HG03432 (cell line): ENCODE results near the gene SETD1B.
A peak's percentile ranks its signal among the peaks of the same experiment; 100 is the strongest.

Experiments
- ATAC-seq: cut with Tn5 transposase; IDR thresholded peaks from one replicate; pipeline ENCODE4 v1.9.1; 2021; ENCODE audit warnings: mild to moderate bottlenecking, moderate library complexity; ENCODE audit not compliant: unreplicated experiment

Gene SETD1B

DNA sequence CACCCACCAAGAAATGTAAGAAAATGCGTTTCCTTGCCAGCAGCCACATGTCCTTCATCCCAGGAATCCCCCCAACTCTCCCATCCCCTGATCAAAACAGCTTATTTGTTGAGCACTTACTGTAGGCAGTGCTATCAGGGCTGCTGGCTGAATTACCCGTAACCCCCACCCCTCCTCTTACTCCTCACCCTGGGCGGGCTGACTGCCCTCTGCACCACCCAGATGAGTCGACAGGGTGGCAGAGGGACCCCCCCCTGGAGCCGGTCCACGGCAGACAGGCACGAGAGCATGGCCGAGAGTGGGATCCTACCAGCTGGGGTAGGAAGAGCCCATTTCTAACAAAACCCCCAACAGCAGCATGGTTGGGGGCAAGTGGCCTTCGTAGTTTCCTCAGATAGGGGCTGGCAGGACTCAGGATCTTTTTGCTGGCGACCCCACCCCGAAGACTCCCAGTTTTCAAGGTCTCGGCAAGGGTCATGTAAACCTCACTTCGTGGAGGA is 9.2 kb upstream of the SETD1B start:
- peak; percentile 0 for ATAC-seq

DNA sequence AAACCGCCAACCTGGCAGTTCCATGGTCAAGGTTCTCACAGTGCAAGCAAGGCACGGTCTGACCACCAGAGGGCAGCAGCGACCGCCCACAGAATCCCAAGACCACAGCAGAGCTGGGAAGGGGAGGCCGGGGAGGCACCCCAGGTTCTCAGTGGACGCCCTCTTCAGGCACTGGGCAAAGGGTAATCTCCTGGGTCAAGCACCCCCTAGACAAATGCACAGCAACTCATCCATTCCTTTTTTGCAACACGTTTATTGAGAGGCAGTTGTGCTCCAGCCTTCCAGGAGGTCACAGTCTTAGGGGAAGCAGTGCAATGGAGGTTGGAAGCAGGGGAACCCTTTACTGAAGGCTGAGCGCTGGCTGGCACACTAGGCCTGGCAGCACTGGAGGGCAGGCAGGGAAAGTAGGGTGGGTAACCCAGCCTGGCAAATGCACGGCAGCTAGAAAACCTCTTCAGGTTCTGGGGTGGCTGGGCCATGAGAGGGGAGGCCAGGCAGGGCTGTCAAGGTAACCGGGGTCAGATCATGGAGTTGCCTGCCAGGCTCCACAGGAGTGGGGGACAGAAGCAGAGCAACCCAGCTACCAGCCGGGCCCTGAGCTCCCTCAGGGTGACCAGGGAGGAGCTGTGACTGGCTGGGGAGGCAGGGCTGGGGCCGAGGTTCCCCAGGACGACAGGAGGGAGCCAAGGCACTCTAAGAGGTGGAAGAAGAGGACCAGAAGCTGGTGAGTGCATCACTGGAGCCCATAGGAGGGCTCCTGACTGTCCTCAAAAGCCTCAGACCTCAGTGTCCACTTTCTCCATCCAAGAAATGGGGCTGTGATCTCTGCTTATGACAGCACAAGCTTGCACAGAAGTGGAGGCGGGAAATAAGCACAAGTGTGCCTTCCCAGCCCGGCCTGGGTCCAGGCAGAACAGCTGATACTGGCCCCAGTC is 8.5 kb upstream of the SETD1B start:
- ATAC-seq = peak; percentile 12

DNA sequence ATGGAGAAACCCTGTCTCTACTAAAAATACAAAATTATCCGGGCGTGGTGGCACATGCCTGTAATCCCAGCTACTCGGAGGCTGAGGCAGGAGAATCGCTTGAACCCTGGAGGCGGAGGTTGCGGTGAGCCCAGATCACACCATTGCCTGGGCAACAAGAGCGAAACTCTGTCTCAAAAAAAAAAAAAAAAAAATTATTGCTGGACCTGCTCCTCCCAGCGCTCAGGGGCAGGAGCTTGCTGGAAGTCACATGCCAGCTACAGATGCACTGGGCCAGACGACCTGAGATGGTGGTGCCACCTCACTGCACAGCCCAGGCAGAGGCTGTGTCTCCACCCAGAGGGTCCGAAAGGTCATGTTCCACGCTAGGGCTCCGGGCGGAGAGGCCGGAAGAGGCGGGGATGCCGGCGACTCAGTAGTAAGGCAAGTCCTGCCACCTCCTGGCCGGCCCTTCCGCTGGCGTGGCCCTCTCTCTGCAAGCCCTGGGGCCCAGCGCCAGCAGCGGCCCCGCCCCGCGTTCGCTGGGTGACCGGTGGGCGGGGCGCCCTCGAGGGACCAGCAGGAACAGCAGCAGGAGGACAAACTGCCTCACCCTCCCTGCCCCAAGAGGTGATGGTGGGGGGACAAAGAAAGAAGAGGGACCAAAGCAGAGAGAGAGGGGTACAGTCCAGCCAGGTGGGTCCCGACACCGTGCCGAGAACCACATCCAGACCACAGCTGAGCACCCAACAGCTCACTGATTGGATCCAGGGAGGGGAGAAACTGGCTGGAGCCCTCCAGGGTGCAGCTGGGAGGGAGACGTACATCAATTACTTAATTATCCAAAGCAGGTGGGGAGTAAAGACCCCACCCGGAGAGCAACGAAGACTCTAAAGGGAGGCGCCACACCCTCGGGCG is 6.7 kb upstream of the SETD1B start:
- ATAC-seq = no peak

DNA sequence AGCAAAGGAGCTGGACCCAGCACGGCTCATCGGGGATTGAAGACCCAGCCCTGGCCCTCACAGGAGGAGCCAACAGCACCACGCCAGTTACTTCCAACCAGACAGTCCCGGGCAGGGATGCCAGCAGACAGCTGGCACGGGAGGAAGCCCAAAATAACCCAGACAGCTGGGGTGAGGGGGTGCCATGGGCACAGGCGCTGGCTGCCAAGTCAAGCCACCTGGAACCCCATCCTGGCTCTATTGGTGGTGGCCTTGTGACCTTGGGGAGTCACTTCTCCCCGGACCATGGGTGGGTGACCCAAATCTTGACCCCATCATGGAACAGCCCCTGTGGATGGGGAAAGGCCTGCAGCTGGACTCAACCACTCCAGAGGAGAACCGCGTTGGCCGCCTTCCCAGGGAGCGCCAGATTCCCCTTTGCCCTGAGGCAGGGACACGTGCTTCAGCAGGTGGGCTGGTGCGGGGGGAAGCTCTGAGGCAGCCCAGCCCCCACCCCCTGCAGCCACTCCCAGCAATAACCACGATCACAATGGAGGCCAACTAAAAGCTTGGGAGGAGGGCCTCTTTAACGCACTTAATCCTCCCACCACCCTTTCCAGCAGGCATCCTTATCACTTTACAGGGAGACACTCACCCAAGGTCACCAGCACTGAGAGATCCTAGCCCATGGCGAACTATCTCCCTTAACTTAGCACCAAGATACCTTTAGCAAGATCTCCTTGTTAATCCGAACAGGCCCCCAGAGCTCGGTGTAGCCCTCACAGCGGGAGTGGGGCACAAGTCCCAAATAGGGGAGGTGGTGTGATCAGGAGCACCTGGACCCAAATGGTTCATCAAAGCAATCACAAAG is 5.6 kb upstream of the SETD1B start:
- ATAC-seq = no peak

DNA sequence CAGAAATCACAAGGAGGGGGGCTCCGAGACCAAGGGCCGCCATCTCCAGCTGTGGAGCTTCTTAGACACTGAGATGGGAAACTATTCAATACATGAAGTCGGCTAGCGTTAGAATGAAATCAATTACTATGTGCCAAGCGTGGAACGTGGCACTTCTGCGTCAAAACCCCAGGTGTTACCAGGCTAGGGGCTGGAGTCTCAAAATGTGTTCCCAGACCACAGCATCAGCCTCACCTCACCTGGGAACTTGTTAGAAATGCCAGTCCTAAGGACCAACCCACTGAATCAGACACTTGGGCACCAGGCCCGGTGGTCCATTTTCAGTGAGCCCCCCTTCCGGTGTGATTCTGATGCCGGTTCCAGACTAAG is 5.0 kb upstream of the SETD1B start:
- no peak for ATAC-seq

DNA sequence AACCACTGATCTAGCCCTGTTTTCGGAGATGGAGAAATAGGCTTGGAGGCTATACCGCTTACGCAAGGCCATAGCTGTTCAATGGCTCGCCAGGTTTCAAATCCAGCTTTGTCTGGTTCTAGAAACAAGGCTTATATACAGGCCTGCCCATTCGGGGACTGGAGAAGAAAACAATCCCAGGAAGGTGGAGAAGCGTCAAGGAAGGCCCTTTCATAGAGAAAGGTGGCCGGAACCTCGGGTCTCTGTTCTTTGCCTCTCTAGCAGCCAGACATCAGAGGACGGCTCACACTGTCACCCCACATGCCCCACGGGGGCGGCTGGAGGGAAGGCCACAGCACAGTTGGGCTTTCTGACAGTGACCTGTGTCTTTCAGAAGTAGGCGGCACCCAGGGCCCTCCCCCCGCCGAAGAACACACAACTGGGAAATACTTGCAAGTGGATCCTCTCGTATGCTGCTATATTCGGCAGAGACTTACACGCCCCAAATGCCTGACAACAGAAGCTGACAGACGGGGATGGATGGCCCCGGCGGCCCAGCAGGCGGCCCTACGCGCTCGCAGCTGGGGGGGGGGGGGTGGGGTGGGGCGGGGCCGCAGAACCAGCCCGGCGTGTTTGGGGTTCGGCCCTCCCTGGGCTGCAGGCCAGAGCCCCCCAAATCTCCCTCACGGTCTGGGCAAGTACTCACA is 4.5 kb upstream of the SETD1B start:
- ATAC-seq = no peak

DNA sequence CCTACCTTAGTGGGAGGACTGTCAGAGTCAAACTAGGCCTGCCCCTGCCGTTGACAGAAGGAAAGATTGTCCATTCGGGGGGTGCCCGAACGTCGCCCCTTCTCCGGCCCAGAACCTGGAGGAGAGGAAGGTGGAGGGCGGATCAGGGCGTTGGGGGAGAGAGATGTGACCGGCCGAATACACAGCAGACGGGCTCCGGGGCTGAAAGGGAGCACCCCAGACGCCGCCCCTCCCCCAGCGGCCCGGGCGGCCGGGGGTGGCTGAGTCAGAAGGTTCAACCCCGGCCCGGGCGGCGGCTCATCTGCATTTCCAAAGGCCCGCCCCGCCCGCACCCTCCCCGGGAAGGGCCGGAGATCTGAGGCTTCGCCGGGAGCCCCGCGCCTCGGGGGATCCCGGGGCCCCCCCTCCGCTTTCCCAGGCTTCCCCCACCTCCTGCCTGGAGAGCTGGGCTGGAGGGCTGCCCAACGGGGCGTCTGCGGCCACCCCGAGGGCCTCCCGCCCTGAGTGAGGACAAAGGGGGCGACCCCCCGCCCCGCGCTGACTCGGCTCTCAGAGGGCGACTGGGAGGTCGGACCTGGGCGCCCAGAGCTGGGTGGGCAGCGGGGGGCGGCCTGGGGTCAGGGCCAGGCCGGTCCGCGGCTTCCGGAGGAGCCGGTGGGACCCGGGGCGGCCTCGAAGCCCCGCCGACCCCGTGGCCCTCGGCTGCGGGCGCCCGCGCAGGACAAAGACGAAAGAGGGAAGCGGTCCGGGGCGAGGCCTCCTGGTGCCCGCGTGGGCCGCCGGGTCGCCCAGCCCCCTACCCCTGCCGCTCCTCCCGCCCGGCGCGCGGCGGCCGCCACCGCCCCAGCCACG is 3.7 kb upstream of the SETD1B start:
- peak; percentile 29 for ATAC-seq

DNA sequence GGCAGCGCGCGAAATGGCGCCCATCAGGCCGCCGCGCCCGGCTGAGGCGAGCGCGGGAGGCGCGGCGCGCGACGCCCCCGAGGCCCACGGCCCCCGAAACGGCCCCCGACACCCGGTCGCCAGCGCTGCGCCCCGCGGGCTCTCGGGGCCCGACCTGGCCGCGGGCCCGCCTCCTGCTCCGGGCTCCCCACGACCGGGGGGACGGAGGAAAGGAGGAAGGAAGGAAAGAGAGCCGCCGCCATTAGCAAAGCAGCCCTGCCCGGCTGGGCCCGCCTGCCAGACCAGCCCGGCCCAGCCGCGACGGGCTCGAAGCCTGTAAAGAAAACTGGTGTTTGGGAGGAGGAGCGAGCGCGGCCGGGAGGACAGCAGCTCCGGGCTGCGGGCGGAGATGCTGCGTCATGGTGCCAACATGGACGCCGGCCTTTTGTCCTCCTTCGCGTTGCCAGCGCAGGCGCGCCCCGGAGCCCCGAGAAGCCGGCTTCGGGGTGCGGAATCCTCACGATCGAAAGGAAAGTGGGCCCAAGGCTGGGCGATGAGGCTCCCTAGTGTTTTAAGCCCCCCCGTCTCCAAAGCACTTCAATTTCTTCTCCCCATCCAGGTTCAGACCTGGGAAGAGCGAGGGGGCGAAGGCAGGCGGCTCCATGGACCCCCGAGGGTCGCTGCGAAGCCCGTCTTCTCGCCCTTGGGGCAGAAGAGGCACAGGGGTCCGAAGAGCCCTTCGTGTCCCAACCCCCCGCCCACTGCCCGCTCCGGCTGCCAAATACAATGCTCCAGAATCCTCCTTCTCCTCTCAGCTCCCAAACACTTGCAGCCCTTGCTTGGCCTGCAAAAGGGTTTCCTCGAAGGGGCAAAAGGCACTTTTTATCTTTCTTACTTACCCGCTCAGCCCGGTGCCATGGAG is 2.9 kb upstream of the SETD1B start:
- ATAC-seq = peak; percentile 1

DNA sequence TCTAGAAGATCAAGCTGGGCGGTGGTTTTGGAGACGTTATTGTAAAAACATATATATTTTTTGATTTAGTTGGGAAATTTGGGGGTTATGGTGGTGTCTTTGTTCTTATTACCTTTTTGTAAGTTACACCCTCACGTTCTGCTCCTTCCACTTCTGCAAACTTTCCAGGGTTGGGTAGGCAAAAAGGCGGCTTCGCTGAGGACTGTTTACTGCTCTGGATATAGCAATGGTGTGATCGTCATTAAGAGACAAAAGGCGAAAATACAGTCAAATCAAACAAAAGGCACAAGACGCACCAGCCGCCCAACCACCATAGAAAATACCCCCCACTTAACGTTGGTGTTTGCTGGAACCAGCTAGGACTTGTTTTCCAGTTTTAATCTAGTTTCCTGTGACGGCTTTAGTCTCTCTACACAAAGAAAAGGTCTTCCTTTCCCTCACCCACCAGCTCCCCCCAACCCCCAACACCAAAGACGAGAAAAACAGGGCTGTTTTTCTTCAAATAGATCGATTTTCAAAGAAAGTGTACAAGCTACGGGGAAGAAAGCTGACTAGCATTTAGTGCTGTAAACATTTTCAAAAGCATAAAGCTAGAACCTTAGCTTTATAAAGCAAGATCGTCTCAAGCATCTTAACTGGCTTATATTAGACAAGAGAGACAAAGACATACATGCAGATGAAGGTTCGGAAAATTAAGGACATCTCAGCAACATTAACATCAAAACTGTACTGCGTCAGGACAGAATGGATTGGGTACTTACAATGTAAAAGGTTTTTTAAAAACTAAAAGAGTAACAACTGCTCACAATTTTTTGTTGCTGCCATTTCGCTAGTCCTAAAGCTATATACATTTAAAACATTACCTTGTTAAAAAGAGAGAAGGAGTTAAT is 2.0 kb upstream of the SETD1B start:
- no peak for ATAC-seq

DNA sequence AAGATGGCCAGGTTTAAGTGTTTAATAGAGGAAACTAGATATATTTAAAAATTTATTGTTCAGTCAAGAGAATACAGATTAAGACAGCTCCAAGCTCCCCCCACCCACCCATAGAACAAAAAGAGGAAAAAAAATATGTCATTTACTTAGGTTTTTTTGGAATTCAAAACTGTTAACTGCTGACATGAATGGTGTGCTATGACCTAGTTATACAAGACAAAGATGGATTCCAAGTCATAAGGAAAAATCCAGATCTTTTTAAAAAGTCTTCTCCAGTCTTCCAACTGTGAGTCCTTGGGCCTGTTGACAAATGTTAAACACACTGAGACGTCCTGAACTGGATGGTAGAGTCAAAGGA is 1.3 kb upstream of the SETD1B start:
- ATAC-seq = no peak

DNA sequence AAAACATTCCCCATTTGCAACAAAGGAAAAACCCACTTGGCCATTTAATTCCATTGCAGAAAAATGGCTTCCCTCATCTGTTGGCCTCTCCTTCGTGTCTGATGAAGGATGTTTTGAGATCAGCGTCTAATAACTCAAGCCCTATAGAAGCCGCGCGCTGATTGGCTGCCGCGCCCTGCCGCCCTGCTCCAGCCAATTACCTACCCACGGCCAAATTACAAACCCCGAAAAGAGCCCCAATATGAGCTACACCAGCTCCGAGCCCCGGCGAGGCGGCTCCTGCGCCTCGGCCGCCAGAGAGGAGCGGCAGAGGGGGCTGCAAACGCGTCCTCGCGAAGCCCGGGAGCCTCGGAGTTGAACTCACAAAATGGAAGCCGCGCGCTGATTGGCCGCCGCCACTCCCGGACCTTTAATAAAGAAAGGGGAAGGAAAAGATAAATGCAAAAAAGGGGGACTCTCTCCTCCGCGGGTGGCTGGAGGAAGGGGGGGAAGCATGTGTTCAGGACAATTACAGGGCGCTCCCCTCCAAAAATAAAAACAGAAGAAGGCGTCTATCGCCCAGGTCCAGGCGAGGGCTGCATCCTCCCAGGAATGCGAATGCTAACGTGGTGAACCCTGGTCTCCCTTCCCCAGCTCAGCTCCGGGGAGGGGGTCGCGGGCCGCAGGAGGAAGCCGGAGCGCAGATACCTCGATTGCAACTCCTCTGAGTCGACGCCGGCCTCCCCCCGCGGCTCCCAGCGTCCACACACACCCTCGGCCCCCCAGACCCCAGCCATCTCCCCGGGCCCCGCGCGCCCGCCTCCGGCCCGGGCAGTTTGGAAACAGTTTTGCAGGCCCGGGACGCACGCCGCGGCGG is 738 bp upstream of the SETD1B start:
- peak; percentile 38 for ATAC-seq

DNA sequence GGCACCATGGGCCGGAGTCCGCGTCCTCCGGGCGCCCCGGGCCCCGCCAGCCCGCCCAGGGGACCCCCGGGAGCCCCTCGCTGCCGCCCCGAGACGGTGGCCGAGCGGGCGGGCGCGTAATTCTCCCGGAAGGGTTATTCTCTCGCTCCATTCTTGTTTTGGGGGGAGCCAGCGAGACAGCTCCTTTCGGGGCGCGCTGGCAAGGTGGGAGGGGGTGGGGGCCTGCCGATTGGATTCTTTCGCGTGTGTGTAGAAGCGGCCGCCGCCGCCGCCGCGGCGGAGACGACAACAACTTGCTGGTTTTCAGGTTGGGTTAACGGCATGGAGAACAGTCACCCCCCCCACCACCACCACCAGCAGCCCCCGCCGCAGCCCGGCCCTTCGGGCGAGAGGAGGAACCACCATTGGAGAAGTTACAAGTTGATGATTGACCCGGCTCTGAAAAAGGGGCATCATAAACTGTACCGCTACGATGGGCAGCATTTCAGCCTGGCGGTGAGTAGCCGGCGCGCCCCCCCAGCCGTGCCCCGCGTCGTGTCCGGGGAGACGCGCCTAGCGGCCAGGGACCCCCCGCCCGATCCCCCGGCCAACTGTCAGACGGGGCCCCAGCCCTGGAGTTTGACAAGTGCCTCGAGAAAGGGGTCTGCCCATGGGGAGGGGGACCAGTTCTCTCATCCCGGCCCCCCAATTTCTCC is 755 bp downstream of the SETD1B start:
- no peak for ATAC-seq

DNA sequence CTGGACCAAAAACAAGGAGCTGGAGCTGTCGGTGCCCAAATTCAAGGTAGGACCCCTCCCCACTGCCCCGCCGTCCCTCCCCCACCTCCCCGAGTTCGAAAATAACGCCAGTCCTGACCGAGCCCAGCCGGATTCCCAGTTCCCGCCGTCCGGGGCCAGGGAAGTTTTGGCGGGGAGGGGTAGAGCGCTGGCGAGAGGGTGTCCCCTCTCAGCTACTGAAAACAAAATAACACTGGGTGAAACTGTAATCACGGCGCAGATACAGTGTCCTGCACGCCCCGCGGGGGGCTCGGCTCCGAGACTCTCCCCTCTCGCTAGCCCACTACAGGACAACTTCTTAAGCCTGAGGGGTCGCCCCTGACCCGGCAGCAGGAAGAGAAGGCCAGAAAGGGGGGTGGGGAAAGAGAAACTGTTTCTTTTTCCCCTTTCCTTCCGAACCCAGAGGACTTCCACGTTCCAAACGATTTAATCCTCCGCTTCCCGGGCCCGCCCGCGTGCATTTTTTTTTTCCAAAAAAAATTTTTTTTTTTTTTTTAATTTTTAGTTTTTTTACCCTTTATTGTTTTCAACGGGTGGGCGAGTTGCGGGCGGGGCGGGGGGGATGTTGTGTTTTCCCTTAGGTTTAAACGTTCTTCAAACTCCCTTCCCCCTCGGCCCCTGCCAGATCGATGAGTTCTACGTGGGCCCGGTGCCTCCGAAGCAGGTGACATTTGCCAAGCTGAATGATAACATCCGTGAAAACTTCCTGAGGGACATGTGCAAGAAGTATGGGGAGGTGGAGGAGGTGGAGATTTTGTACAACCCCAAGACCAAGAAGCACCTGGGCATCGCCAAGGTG is 1.6 kb downstream of the SETD1B start:
- no peak for ATAC-seq

DNA sequence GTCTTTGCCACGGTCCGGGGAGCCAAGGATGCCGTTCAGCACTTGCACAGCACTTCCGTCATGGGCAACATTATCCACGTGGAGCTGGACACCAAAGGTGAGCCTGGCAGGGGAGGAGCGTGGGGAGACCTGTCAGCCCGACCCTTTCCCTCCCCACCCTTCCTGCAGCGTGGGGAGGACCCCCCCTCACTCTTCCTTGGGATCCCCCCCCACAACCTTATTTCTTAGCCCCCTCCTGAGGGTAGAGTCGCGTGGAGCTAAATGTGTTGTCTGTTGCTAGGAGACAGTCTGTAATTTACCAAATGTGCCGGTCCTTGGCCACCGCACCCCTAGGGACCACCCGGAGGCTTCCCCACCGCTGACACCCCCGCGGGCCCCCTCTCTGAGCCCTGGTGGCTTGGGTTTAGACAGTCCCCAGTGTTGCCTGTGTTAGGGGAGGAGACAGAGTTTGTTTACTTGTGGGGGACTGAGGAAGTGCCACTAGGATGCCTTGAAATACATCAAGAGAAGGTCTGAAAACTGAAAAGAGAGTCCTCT is 2.3 kb downstream of the SETD1B start:
- ATAC-seq = no peak
